HCT116 (cell line): ENCODE results near the gene DCAF6. TPM values are rescaled to one million over a fixed set of nuclear protein-coding genes. Genes with fewer than 3 reads are reported as not detected.

Experiments used
- ATAC-seq: fragments of 200-7000 bp; cut with Tn5 transposase; 2 replicates; pipeline ENCODE4 v1.9.1; 2020; ENCODE audit warnings: mild to moderate bottlenecking, moderate library complexity
- BruUV-seq: library from RNA; stranded (reverse); fragments of 400-500 nt; replicated peaks from 2 replicates; lab custom pipeline; 2021; lab: Mats Ljungman, UMichigan
- CTCF ChIA-PET: fragments of 300-600 bp; sonication (Branson Sonifier 250); formaldehyde crosslinking; loops from one replicate; lab custom pipeline; 2021; ENCODE audit warnings: antibody characterized with exemption; lab: Charles Lee
- POLR2A ChIA-PET: fragments of 300-600, 350-600 bp; sonication (Branson Sonifier 250); formaldehyde crosslinking; loops from one replicate; lab custom pipeline; 2021; ENCODE audit warnings: antibody characterized with exemption; lab: Charles Lee
- RAD21 ChIA-PET, 2 experiments: fragments of 300-600 bp; sonication (Branson Sonifier 250); formaldehyde crosslinking; loops; one replicate each; lab custom pipeline; 2023; ENCODE audit warnings: low total read pairs in 2 of 2; ENCODE audit not compliant: uncharacterized antibody in 2 of 2, unreplicated experiment in 2 of 2, low non-redundant PET in 1 of 2; lab: Charles Lee
- DNase-seq: peaks from one replicate; pipeline ENCODE4 v3.0.0-alpha.2; 2010; ENCODE audit warnings: low read depth, low spot score
- H2AFZ ChIP-seq: fragments of 200-600 bp; shearing (Covaris generic), sonication (generic); 2 replicates; pipeline ENCODE4 v1.6.1; 2017; ENCODE audit warnings: low read depth, mixed run types, mixed read lengths, antibody characterized with exemption, low read length; ENCODE audit not compliant: poor library complexity, severe bottlenecking
- H3K27ac ChIP-seq: 2 replicates; pipeline ENCODE4 v1.5.1; 2012; ENCODE audit warnings: low read depth, low read length
- H3K27me3 ChIP-seq: fragments of 200-600 bp; sonication (generic); 2 replicates; pipeline ENCODE4 v1.6.1; 2016; ENCODE audit warnings: mixed run types, low read length, mixed read lengths; ENCODE audit not compliant: insufficient read depth
- H3K36me3 ChIP-seq, 2 experiments: fragments of 200-500 bp in 1 of 2; fragments of 200-600 bp in 1 of 2; sonication (Bioruptor generic) in 1 of 2; sonication (generic) in 1 of 2; 2 replicates each; pipeline versions ENCODE4 v1.5.1 to v1.6.1; 2014 to 2016; ENCODE audit warnings: low read length in 2 of 2, inconsistent platforms in 1 of 2, mixed read lengths in 1 of 2, mixed run types in 1 of 2; ENCODE audit not compliant: insufficient read depth in 2 of 2, control insufficient read depth in 1 of 2
- H3K4me1 ChIP-seq, 2 experiments: fragments of 200-600 bp in 1 of 2; sonication (generic) in 1 of 2; 2 replicates each; pipeline versions ENCODE4 v1.5.1 to v1.6.1; 2012 to 2017; ENCODE audit warnings: low read length in 2 of 2, inconsistent platforms in 1 of 2, mild to moderate bottlenecking in 1 of 2, mixed read lengths in 1 of 2, mixed run types in 1 of 2, moderate library complexity in 1 of 2; ENCODE audit not compliant: insufficient read depth in 2 of 2, control insufficient read depth in 1 of 2
- H3K4me2 ChIP-seq: fragments of 200-600 bp; sonication (generic); 2 replicates; pipeline ENCODE4 v1.6.1; 2017; ENCODE audit warnings: mixed run types, low read length, mixed read lengths
- H3K4me3 ChIP-seq, 2 experiments: fragments of 200-600 bp in 1 of 2; sonication (generic) in 1 of 2; replicated peaks in 1 of 2; 2 replicates each; pipeline ENCODE4 v1.5.1; 2011 to 2016; ENCODE audit warnings: low read length in 2 of 2, control low read depth in 1 of 2, low read depth in 1 of 2, mild to moderate bottlenecking in 1 of 2, mixed read lengths in 1 of 2, mixed run types in 1 of 2
- H3K79me2 ChIP-seq: fragments of 200-600 bp; sonication (generic); 2 replicates; pipeline ENCODE4 v1.6.1; 2017; ENCODE audit warnings: mild to moderate bottlenecking, mixed run types, low read length, moderate library complexity, mixed read lengths; ENCODE audit not compliant: insufficient read depth
- H3K9ac ChIP-seq: fragments of 200-600 bp; sonication (generic); 2 replicates; pipeline ENCODE4 v1.6.1; 2016; ENCODE audit warnings: low read length, mixed read lengths
- H3K9me2 ChIP-seq: fragments of 200-600 bp; sonication (generic), shearing (Covaris generic); 2 replicates; pipeline ENCODE4 v1.6.1; 2017; ENCODE audit warnings: mixed run types, mild to moderate bottlenecking, moderate library complexity; ENCODE audit not compliant: insufficient read depth
- H3K9me3 ChIP-seq, 2 experiments: fragments of 200-500 bp in 1 of 2; fragments of 200-600 bp in 1 of 2; sonication (Bioruptor generic) in 1 of 2; sonication (generic) in 1 of 2; 2 replicates each; pipeline ENCODE4 v1.6.1; 2014 to 2017; ENCODE audit warnings: low read length in 2 of 2, mixed read lengths in 2 of 2, inconsistent platforms in 1 of 2, low read depth in 1 of 2, mild to moderate bottlenecking in 1 of 2, mixed run types in 1 of 2, moderate library complexity in 1 of 2; ENCODE audit not compliant: control insufficient read depth in 1 of 2, insufficient read depth in 1 of 2
- H4K20me1 ChIP-seq: fragments of 200-600 bp; sonication (generic), shearing (Covaris generic); 2 replicates; pipeline ENCODE4 v1.6.1; 2017; ENCODE audit warnings: mixed run types, mild to moderate bottlenecking, moderate library complexity; ENCODE audit not compliant: insufficient read depth
- CBX3 ChIP-seq: IDR thresholded peaks from 2 replicates; pipeline ENCODE4 v1.6.1; 2012; ENCODE audit warnings: low read depth
- CEBPB ChIP-seq: IDR thresholded peaks from 2 replicates; pipeline ENCODE4 v1.6.1; 2012; ENCODE audit warnings: low read depth
- EGR1 ChIP-seq: IDR thresholded peaks from 2 replicates; pipeline ENCODE4 v1.6.1; 2012; ENCODE audit warnings: low read depth
- ELF1 ChIP-seq: IDR thresholded peaks from 2 replicates; pipeline ENCODE4 v1.6.1; 2012; ENCODE audit warnings: low read depth, borderline replicate concordance
- EZH2phosphoT487 ChIP-seq: fragments of 200-600 bp; IDR thresholded peaks from 2 replicates; pipeline ENCODE4 v1.6.1; 2018; ENCODE audit warnings: antibody characterized with exemption, borderline replicate concordance
- FOSL1 ChIP-seq: IDR thresholded peaks from 2 replicates; pipeline ENCODE4 v1.6.1; 2012; ENCODE audit warnings: low read depth
- JUND ChIP-seq: IDR thresholded peaks from 2 replicates; pipeline ENCODE4 v1.6.1; 2012
- POLR2A ChIP-seq: IDR thresholded peaks from 2 replicates; pipeline ENCODE4 v1.7.0; 2011; ENCODE audit warnings: borderline replicate concordance; ENCODE audit not compliant: insufficient read depth, insufficient read length; ENCODE audit errors: extremely low read depth
- POLR2AphosphoS5 ChIP-seq: IDR thresholded peaks from 2 replicates; pipeline ENCODE4 v1.6.1; 2011; ENCODE audit warnings: mild to moderate bottlenecking, low read depth, low read length, moderate library complexity
- RAD21 ChIP-seq: IDR thresholded peaks from 2 replicates; pipeline ENCODE4 v1.6.1; 2012; ENCODE audit warnings: low read depth, mild to moderate bottlenecking
- SIN3A ChIP-seq: IDR thresholded peaks from 2 replicates; pipeline ENCODE4 v1.6.1; 2012; ENCODE audit warnings: low read depth
- SP1 ChIP-seq: IDR thresholded peaks from 2 replicates; pipeline ENCODE4 v1.6.1; 2012; ENCODE audit warnings: low read depth
- SRF ChIP-seq: IDR thresholded peaks from 2 replicates; pipeline ENCODE4 v1.6.1; 2012; ENCODE audit warnings: low read depth
- YY1 ChIP-seq: IDR thresholded peaks from 2 replicates; pipeline ENCODE4 v1.6.1; 2011; ENCODE audit warnings: low read length, low read depth, moderate library complexity, mild to moderate bottlenecking; ENCODE audit not compliant: insufficient replicate concordance; ENCODE audit errors: extremely low read depth
- ZFX ChIP-seq: fragments of 450-650 bp; IDR thresholded peaks from 2 replicates; pipeline ENCODE4 v1.6.1; 2017
- ZNF274 ChIP-seq: fragments of 200-500 bp; sonication (Bioruptor generic); IDR thresholded peaks from 2 replicates; pipeline ENCODE4 v1.6.1; 2014; ENCODE audit warnings: mild to moderate bottlenecking, low read depth, low read length, inconsistent platforms
- intact Hi-C: fragments of 100-400 bp; cut with micrococcal nuclease; formaldehyde crosslinking; loops from 2 replicates; pipeline ENCODE4 v1.10.0; 2022
- total RNA-seq: library from RNA; stranded (reverse); gene quantifications from one replicate; pipeline ENCODE4 v1.2.1, GENCODE V29; 2021; ENCODE audit not compliant: unreplicated experiment
- TF ChIP-seq, protein P1 (sequence below): IDR thresholded peaks from 2 replicates; pipeline ENCODE4 v1.6.1; 2012
- TF ChIP-seq, protein P2 (sequence below): IDR thresholded peaks from 2 replicates; pipeline ENCODE4 v1.6.1; 2012
- TF ChIP-seq, protein P3 (sequence below), 3 experiments: fragments of 200-600 bp in 1 of 3; sonication (generic) in 1 of 3; IDR thresholded peaks in 2 of 3; conservative IDR thresholded peaks in 1 of 3; 2 replicates each; pipeline ENCODE4 v1.5.1; 2012 to 2017; ENCODE audit warnings: low read depth in 2 of 3, low read length in 2 of 3, antibody characterized with exemption in 1 of 3, borderline replicate concordance in 1 of 3, control low read depth in 1 of 3, mild to moderate bottlenecking in 1 of 3, mixed read lengths in 1 of 3, mixed run types in 1 of 3, moderate library complexity in 1 of 3; ENCODE audit not compliant: insufficient read depth in 1 of 3

DCAF6 gene
- total RNA-seq, 1 experiment from 2014 or later, result 34.2 TPM

DNA sequence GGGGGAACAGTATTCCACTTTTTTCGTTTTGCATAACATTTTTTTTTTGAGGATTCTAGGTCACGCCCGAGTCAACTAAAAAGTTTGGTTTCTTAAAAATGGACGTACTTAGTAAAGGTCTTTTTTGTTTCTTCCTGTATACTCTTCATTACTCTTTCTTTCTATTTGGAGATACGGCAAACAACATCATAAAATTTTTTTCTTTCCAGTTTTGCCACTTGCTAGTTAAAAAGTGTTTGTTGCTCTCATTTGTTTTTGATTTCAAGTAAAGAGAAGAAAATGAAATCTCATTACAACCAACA is 1.2 kb downstream of the DCAF6 start:
- Histone ChIP-seq H3K4me2 (peak overlapping the region; percentile 94), H3K79me2 (peaks cover 79% of the 10 kb centered on the region), H3K9me3 (no peaks in the 10 kb centered on the region), H2AFZ (no peak overlapping the region), H3K27me3 (no peaks in the 10 kb centered on the region), H3K36me3 (no peaks in the 10 kb centered on the region), H4K20me1 (no peaks in the 10 kb centered on the region), H3K9me2 (no peaks in the 10 kb centered on the region), H3K27ac (peak overlapping the region; percentile 76), H3K4me3 (peak overlapping the region; percentile 79 to 87), H3K4me1 (peaks cover 10 to 24% of the 10 kb centered on the region in 2 experiments; a peak in 3 of 4 replicates), H3K9ac (peak overlapping the region; percentile 86)
- ChIA-PET CTCF (interaction anchor here (2.6 kb wide), 1 partner anchor 144 kb away, joined by 9 read pairs; no protein-coding TSS in a partner anchor), RAD21 (no interaction called here), POLR2A (interaction anchor here (1.0 to 1.5 kb wide), 2 partner anchors 8 to 66 kb away, joined by 4 to 5 read pairs; no protein-coding TSS in a partner anchor)
- intact Hi-C loops, result loop anchor here (2.0 kb wide), 1 partner anchor 223 kb away; no protein-coding TSS in a partner anchor
- DNase-seq (no peak), ATAC-seq (no peak)
- no TSS peak for BruUV-seq
- TF ChIP-seq CEBPB, result no peak
- TF ChIP-seq SP1, result 0 out of 2 replicates have a peak, but pooled peaks have one; percentile 20
- TF ChIP-seq SRF, result no peak
- TF ChIP-seq ZFX, result no peak
- TF ChIP-seq, protein P1, sequence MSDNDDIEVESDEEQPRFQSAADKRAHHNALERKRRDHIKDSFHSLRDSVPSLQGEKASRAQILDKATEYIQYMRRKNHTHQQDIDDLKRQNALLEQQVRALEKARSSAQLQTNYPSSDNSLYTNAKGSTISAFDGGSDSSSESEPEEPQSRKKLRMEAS, result 0 out of 2 replicates have a peak, but pooled peaks have one; percentile 7
- TF ChIP-seq, protein P2, sequence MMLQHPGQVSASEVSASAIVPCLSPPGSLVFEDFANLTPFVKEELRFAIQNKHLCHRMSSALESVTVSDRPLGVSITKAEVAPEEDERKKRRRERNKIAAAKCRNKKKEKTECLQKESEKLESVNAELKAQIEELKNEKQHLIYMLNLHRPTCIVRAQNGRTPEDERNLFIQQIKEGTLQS, result no peak

DNA sequence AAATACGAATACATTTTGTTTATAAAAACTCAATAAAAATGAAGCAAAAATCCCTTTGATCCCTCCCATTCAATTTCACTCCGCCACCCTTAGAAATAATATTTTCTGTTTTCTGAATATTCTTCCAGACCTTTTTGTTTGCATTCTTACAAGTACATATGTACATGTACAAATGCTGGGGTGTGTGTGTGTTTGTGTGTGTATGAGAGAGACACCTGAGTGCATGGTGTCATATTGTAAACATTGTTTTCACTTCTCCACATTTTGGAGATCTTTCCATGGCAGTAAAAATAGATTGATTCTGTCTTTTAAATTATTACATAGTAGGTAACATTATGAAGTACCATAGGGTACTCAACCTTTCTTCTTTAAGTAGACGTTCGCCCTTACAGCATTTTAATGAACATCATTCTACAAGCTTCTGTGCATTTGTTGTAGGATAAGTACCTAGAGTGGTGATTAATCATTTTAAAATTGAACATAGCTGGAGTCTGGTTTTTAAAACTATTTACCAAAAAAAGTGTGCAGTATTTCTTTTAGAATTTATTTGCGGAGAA is 1.7 kb downstream of the DCAF6 start:
- no peaks in the 10 kb centered on the region for H4K20me1 ChIP-seq
- H3K27me3 ChIP-seq, result no peaks in the 10 kb centered on the region
- no peak overlapping the region for H2AFZ ChIP-seq
- H3K4me1 ChIP-seq, result peaks cover 10 to 24% of the 10 kb centered on the region in 2 experiments; a peak in 3 of 4 replicates
- ATAC-seq, result no peak
- H3K79me2 ChIP-seq, result peaks cover 81% of the 10 kb centered on the region
- no peak for TF ChIP-seq FOSL1
- TF ChIP-seq JUND, result no peak
- TF ChIP-seq EGR1, result no peak
- TF ChIP-seq POLR2AphosphoS5, result no peak
- TF ChIP-seq SIN3A, result no peak
- no peak for TF ChIP-seq ZNF274
- no peak for TF ChIP-seq EZH2phosphoT487
- TF ChIP-seq RAD21, result no peak
- TF ChIP-seq, protein P3, sequence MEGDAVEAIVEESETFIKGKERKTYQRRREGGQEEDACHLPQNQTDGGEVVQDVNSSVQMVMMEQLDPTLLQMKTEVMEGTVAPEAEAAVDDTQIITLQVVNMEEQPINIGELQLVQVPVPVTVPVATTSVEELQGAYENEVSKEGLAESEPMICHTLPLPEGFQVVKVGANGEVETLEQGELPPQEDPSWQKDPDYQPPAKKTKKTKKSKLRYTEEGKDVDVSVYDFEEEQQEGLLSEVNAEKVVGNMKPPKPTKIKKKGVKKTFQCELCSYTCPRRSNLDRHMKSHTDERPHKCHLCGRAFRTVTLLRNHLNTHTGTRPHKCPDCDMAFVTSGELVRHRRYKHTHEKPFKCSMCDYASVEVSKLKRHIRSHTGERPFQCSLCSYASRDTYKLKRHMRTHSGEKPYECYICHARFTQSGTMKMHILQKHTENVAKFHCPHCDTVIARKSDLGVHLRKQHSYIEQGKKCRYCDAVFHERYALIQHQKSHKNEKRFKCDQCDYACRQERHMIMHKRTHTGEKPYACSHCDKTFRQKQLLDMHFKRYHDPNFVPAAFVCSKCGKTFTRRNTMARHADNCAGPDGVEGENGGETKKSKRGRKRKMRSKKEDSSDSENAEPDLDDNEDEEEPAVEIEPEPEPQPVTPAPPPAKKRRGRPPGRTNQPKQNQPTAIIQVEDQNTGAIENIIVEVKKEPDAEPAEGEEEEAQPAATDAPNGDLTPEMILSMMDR (IDR thresholded peaks at IDR 0.05 in 2 of 3, conservative IDR thresholded peaks at IDR 0.05 in 1 of 3; ENCODE audit: borderline replicate concordance in 1 of 3, insufficient read depth in 1 of 3, low read depth in 2 of 3, low read length in 2 of 3), result no peak
- TF ChIP-seq YY1, result no peak
- TF ChIP-seq POLR2A, result no peak
- TF ChIP-seq CEBPB, result no peak
- TF ChIP-seq, protein P2, result no peak
- TF ChIP-seq SP1, result no peak
- TF ChIP-seq ELF1, result no peak
- no peak for TF ChIP-seq CBX3
- TF ChIP-seq, protein P1, result no peak
- TF ChIP-seq SRF, result no peak
- TF ChIP-seq, all 23 proteins: peak for 0
- Histone ChIP-seq H3K4me3 (peak overlapping the region; percentile 79 to 87), H3K9me2 (no peaks in the 10 kb centered on the region), H3K9me3 (no peaks in the 10 kb centered on the region), H3K36me3 (no peaks in the 10 kb centered on the region), H3K9ac (peak overlapping the region; percentile 86), H3K4me2 (peak overlapping the region; percentile 94), H3K27ac (peak overlapping the region; percentile 76; the same call in 1 of the 2 replicates)
- DNase-seq, result no peak
- intact Hi-C loops, result no loop called here
- ChIA-PET POLR2A (interaction anchor here (1.5 kb wide), 1 partner anchor 8 kb away, joined by 5 read pairs; no protein-coding TSS in a partner anchor), RAD21 (no interaction called here), CTCF (no interaction called here)
- BruUV-seq, result TSS peak; percentile 52
